ENCODE measurements around the gene CBARP. TPM values are rescaled to one million over a fixed set of nuclear protein-coding genes. Genes with fewer than 3 reads are reported as not detected.
A peak's percentile ranks its signal among the peaks of the same experiment; 100 is the strongest.

CBARP gene
- polyA plus RNA-seq, 1 of the 3 experiments (the other 2 are of a cell fraction), result 5.1 TPM

DNA sequence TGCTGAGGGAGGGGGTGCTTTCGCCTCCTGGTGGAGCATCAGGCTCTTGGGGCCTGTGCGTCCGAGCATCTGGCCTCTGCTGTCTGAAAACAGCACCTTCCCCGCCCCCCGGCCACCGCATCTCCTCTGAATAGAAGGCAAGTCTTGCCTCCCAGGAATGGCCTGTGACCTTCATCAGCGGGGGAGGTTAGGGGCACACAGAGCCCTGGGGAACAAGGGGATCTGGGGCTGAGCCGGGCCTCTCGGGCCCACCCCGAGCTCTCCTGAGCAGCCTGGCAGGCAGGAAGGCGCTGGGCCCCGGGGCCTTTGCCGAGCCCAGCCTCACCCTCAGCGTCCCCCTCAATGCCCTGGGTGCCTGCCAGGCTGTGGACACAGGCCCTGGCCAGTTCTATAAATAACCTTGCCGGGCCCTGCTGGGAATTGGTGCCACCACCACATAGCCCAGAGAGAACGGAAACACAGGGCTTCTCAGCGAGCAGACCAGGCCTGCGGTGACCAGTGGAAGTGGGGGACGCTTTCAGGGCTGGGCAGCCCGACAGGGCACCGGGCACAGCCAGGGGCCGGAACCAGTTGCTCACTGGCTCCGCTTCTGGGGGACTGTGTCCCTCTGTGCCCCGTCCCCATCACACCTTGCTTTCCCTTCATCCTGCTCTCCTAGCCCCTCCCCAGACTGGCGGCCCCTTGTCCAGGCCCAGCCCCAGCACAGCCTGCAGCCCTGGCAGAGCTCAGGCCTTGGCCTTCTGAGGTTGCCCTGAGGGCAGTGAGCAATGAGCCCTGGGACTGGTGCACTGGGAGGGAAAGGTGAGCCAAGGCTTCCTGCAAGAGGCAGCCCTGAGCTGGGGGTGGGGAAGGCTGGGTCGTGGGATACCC is 22.7 kb downstream of the CBARP start:
- H3K9me3 ChIP-seq, result no peaks in the 10 kb centered on the region
- peaks cover 30 to 39% of the 10 kb centered on the region in 2 experiments; a peak in 3 of 4 replicates for H3K4me1 ChIP-seq (ENCODE audit: control insufficient read depth in 1 of 2, insufficient read depth in 2 of 2, low read depth in 1 of 2, low read length in 1 of 2)
- ChIA-PET POLR2A (interaction anchor here (2.7 kb wide), 1 partner anchor 54 kb away, joined by 10 read pairs; the partner anchor contains the start of gene CIRBP), CTCF (interaction anchor here (0.6 to 5.5 kb wide), 11 partner anchors 8 to 102 kb away, joined by 3 to 43 read pairs (median 8); partner anchors contain the start of gene ATP5F1D)
- peak overlapping the region; percentile 79 for H3K4me2 ChIP-seq
- 0 out of 2 replicates have a peak, but pooled peaks cover 7% of the 10 kb centered on the region for H4K20me1 ChIP-seq (ENCODE audit: insufficient read depth)
- TF ChIP-seq TCF12 (IDR thresholded peaks at IDR 0.05) (peak; percentile 23; the same call in 1 of the 2 replicates), FOSL2 (IDR thresholded peaks at IDR 0.05; ENCODE audit: borderline replicate concordance, low read depth) (no peak), NFIC (IDR thresholded peaks at IDR 0.05; ENCODE audit: borderline replicate concordance) (peak; percentile 51; the same call in 1 of the 2 replicates), POLR2AphosphoS5 (IDR thresholded peaks at IDR 0.05; ENCODE audit: low read depth, low read length) (peak; percentile 15; the same call in 1 of the 2 replicates), CTCF (IDR thresholded peaks at IDR 0.05) (peak; percentile 23; the same call in 1 of the 2 replicates), TAF1 (IDR thresholded peaks at IDR 0.05; ENCODE audit: borderline replicate concordance, low read depth, low read length) (no peak), GATA2 (CRISPR knock-in tag; IDR thresholded peaks at IDR 0.05) (no peak), ELF1 (IDR thresholded peaks at IDR 0.05) (no peak), MEF2A (IDR thresholded peaks at IDR 0.05; ENCODE audit: borderline replicate concordance, low read depth) (peak; percentile 89; the same call in 1 of the 2 replicates), RCOR1 (IDR thresholded peaks at IDR 0.05; ENCODE audit: low read length) (no peak; the same call in 1 of the 2 replicates), EP300 (IDR thresholded peaks at IDR 0.05; ENCODE audit: borderline replicate concordance in 1 of 2, low read depth in 1 of 2, low read length in 1 of 2) (peak in 1 of 2 experiments; percentile 46; a peak in 2 of 4 replicates), EZH2phosphoT487 (IDR thresholded peaks at IDR 0.05; ENCODE audit: borderline replicate concordance, low read depth) (no peak), REST (IDR thresholded peaks at IDR 0.05; ENCODE audit: low read depth, low read length) (no peak), MXI1 (IDR thresholded peaks at IDR 0.05; ENCODE audit: low read depth, low read length) (peak; percentile 42)
- peak overlapping the region; percentile 90 to 92 for H3K27ac ChIP-seq (ENCODE audit: low read depth in 2 of 2, low read length in 1 of 2)
- peaks cover under 1 to 9% of the 10 kb centered on the region in 2 experiments for H3K36me3 ChIP-seq (replicated peaks in 1 of 2; ENCODE audit: control insufficient read depth in 1 of 2, insufficient read depth in 2 of 2, low read length in 1 of 2)
- H3K27me3 ChIP-seq (ENCODE audit: insufficient read depth), result no peaks in the 10 kb centered on the region
- H3F3A ChIP-seq (replicated peaks; ENCODE audit: insufficient read depth), result peaks cover 36% of the 10 kb centered on the region
- H3K4me3 ChIP-seq (ENCODE audit: low read depth in 2 of 2, low read length in 1 of 2), result peak overlapping the region; percentile 0 to 33; a peak in 1 of 4 replicates
- peak; percentile 83 for DNase-seq
- no peaks in the 10 kb centered on the region for H3K9me2 ChIP-seq
- H3K79me2 ChIP-seq (ENCODE audit: insufficient read depth), result peaks cover 95% of the 10 kb centered on the region
- 56% methylated on average over 6 of the region's 26 CpGs for WGBS (ENCODE audit: low lambda C conversion rate)
- no peak overlapping the region for H2AFZ ChIP-seq (ENCODE audit: low read depth)
- H3K9ac ChIP-seq, result peak overlapping the region; percentile 61

Data from SK-N-SH (cell line).